Peyer's patch (tissue), 4 donors: ENCODE results near the gene SPINK13. TPM values are rescaled to one million over a fixed set of nuclear protein-coding genes. Genes with fewer than 3 reads are reported as not detected.
"Not testable (repeated sequence)": the region's sequence is repeated elsewhere in the genome, so short reads cannot be mapped to it uniquely, and the experiment has no call there.

ENCODE experiments used
- DNase-seq, 3 donors: peaks; one replicate each; pipeline ENCODE4 v3.0.0-alpha.2; 2017 to 2019
- H3K27ac ChIP-seq, 4 donors: fragments of 200-600 bp; sonication (generic); one replicate each; pipeline ENCODE4 v1.5.1; 2016 to 2019
- H3K27me3 ChIP-seq, 2 donors: fragments of 200-600 bp; sonication (generic); one replicate each; pipeline ENCODE4 v1.5.1; 2019
- H3K36me3 ChIP-seq, 3 donors: fragments of 200-600 bp; sonication (generic); one replicate each; pipeline ENCODE4 v1.5.1; 2016 to 2019
- H3K4me1 ChIP-seq, 4 donors: fragments of 200-600 bp; sonication (generic); one replicate each; pipeline ENCODE4 v1.5.1; 2016 to 2019
- H3K4me3 ChIP-seq, 4 donors: fragments of 200-600 bp; sonication (generic); 1 replicate in 3 of 4; 2 replicates in 1 of 4; pipeline ENCODE4 v1.5.1; 2016 to 2019; ENCODE audit warnings: mild to moderate bottlenecking in 1 of 4
- H3K9me3 ChIP-seq, 4 donors: fragments of 200-600 bp; sonication (generic); one replicate each; pipeline ENCODE4 v1.5.1; 2016 to 2019; ENCODE audit warnings: mild to moderate bottlenecking in 1 of 4
- POLR2A ChIP-seq, 2 donors: fragments of 450-650 bp; IDR thresholded peaks; one replicate each; pipeline ENCODE4 v1.5.1; 2017; ENCODE audit warnings: antibody characterized with exemption in 2 of 2, mild to moderate bottlenecking in 2 of 2, moderate library complexity in 2 of 2
- small RNA-seq, 2 donors: library from RNA; depleted of rRNA; stranded (forward); fragments of <200 nt; gene quantifications; one replicate each; pipeline ENCODE3, GENCODE V24; 2016
- total RNA-seq, 4 donors: library from RNA; depleted of rRNA; stranded (reverse); fragments of >200 nt; gene quantifications; one replicate each; pipeline ENCODE4 v1.1.0, GENCODE V29; 2016
- TF ChIP-seq, protein P1 (sequence below), 6 experiments: fragments of 450-650 bp in 4 of 6; fragments of 200-600 bp in 2 of 6; sonication (generic) in 1 of 6; IDR thresholded peaks; one replicate each; pipeline ENCODE4 v1.5.1; 2017 to 2019; ENCODE audit warnings: antibody characterized with exemption in 6 of 6, mild to moderate bottlenecking in 3 of 6, moderate library complexity in 1 of 6

Gene SPINK13
- total RNA-seq, 4 donors from 2014 or later = not detected

DNA sequence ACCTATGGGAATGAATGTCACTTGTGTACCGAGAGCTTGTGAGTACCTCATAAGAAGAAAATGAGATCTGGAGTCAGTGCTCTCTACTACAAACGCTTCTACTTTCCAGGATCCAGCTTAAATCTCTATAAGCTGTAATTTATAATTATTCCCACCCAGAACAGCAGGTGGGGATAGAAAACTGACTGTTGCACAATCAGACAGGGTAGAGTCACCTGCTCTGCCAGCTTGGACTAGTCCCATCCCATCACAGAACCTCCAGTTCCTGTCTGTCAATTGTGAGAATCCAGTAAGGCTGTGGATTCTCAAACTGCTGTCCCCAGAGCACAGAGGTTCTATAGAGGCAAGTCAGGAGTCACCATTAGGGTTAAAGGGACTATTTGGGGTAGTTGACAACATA, 45.6 kb downstream of the SPINK13 start:
- Histone ChIP-seq H3K36me3 (no peaks in the 10 kb centered on the region), H3K4me3 (no peak overlapping the region), H3K9me3 (no peaks in the 10 kb centered on the region), H3K4me1 (no peaks in the 10 kb centered on the region), H3K27ac (no peak overlapping the region), H3K27me3 (no peaks in the 10 kb centered on the region)
- TF ChIP-seq, protein P1, sequence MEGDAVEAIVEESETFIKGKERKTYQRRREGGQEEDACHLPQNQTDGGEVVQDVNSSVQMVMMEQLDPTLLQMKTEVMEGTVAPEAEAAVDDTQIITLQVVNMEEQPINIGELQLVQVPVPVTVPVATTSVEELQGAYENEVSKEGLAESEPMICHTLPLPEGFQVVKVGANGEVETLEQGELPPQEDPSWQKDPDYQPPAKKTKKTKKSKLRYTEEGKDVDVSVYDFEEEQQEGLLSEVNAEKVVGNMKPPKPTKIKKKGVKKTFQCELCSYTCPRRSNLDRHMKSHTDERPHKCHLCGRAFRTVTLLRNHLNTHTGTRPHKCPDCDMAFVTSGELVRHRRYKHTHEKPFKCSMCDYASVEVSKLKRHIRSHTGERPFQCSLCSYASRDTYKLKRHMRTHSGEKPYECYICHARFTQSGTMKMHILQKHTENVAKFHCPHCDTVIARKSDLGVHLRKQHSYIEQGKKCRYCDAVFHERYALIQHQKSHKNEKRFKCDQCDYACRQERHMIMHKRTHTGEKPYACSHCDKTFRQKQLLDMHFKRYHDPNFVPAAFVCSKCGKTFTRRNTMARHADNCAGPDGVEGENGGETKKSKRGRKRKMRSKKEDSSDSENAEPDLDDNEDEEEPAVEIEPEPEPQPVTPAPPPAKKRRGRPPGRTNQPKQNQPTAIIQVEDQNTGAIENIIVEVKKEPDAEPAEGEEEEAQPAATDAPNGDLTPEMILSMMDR (IDR thresholded peaks at IDR 0.05) = no peak
- TF ChIP-seq POLR2A (IDR thresholded peaks at IDR 0.05) = no peak
- DNase-seq = no peak

DNA sequence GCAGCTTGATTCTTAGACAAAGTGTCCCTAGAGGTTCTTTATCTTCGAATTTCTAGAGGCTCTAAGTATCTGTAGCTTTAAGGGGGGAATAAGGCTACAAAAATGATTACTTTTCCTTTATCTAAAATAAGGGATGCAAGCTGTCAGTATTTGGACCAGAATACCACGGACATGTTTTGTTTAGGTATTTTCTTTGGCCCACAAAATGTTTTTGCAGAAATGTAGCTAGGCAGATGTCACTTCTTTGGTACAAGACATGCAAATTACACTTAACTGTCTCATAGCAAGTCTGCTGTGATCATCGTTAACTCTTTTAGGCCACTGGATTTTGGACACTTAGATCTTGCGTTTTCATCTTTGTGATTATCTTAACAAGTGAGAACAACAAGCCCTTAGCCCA, 46.1 kb downstream of the SPINK13 start:
- DNase-seq = no peak
- TF ChIP-seq, protein P1 (IDR thresholded peaks at IDR 0.05) = no peak
- TF ChIP-seq POLR2A (IDR thresholded peaks at IDR 0.05) = no peak
- no peaks in the 10 kb centered on the region for H3K27me3 ChIP-seq
- no peaks in the 10 kb centered on the region for H3K9me3 ChIP-seq
- no peaks in the 10 kb centered on the region for H3K36me3 ChIP-seq
- no peak overlapping the region for H3K4me3 ChIP-seq
- no peak overlapping the region for H3K27ac ChIP-seq
- H3K4me1 ChIP-seq = no peaks in the 10 kb centered on the region

DNA sequence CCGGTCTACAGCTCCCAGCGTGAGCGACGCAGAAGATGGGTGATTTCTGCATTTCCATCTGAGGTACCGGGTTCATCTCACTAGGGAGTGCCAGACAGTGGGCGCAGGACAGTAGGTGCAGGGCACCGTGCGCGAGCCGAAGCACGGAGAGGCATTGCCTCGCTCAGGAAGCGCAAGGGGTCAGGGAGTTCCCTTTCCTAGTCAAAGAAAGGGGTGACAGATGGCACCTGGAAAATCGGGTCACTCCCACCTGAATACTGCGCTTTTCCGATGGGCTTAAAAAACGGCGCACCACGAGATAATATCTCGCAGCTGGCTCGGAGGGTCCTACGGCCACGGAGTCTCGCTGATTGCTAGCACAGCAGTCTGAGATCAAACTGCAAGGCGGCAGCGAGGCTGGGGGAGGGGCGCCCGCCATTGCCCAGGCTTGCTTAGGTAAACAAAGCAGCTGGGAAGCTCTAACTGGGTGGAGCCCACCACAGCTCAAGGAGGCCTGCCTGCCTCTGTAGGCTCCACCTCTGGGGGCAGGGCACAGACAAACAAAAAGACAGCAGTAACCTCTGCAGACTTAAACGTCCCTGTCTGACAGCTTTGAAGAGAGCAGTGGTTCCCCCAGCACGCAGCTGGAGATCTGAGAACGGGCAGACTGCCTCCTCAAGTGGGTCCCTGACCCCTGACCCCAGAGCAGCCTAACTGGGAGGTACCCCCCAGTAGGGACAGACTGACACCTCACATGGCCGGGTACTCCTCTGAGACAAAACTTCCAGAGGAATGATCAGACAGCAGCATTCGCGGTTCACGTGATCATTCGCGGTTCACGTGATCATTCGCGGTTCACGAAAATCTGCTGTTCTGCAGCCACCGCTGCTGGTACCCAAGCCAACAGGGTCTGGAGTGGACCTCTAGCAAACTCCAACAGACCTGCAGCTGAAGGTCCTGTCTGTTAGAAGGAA, 51.7 kb downstream of the SPINK13 start:
- H3K4me3 ChIP-seq = peak overlapping the region in 3 of 4 donors; percentile 11 to 34 (median 21)
- not testable (repeated sequence) for H3K9me3 ChIP-seq, H3K27me3 ChIP-seq, H3K36me3 ChIP-seq, H3K4me1 ChIP-seq
- DNase-seq = peak in 2 of 3 donors; percentile 26 to 34
- peak overlapping the region in 1 of 4 donors; percentile 36 for H3K27ac ChIP-seq

DNA sequence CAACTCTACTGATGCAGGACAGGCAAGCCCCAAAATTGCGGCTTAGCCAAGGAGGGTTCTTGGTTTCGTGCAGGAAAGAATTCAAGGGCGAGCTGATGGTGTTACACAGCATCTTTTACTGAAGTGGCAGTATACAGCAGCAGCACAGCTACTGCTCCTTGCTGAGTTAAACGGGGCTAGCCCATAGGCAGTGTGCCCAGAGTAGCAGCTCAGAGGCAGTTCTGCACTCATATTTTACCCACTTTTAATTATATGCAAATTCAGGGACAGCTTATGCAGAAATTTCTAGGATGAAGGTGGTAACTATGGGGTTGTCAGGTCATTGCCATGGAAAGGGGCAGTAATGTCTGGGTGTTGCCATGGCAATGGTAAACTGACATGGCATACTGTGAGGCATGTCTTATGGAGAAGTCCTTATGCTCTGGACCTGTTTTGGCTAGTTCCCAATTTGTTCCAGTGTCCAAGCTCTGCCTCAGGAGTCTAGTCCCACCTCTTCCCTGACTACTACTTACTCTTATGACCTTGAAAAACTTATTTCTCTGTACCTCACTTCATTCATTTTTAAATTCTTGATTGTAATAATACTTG, 64.8 kb downstream of the SPINK13 start:
- no peak for TF ChIP-seq POLR2A (IDR thresholded peaks at IDR 0.05)
- TF ChIP-seq, protein P1 (IDR thresholded peaks at IDR 0.05) = no peak
- no peaks in the 10 kb centered on the region for H3K9me3 ChIP-seq
- no peak overlapping the region for H3K27ac ChIP-seq
- H3K4me1 ChIP-seq = no peaks in the 10 kb centered on the region
- DNase-seq = no peak
- no peaks in the 10 kb centered on the region for H3K27me3 ChIP-seq
- no peaks in the 10 kb centered on the region for H3K36me3 ChIP-seq
- H3K4me3 ChIP-seq = no peak overlapping the region

DNA sequence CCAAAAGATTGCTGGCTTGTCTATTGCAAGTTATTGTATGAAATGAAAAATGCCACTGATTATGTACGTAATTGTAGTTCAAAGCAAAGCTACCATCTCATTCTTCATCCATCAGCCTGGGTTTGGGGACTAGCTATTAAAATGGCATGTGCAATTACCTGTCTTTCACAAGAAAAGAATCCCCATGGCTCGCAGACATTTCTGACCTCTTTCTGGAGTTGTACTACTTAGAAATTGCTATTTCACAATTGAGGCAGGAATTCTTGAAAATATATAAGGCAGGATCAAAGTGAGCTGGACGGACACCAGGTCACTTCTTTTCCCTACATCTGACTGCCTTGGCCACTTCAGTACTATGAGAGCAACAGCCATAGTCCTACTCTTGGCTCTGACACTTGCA, 66.7 kb downstream of the SPINK13 start, which contains the start of gene SPINK9:
TSS of gene SPINK9 (plus strand) at position 301 of the 400 bp plus-strand sequence. CDS start at position 356, 55 bp downstream.
- no peaks in the 10 kb centered on the region for H3K36me3 ChIP-seq
- DNase-seq = no peak
- no peak within 1 kb of the TSS for H3K4me3 ChIP-seq
- no peak within 1 kb of the TSS for H3K27ac ChIP-seq
- H3K27me3 ChIP-seq = no peaks in the 10 kb centered on the region
- H3K9me3 ChIP-seq = no peaks in the 10 kb centered on the region
- H3K4me1 ChIP-seq = no peaks in the 10 kb centered on the region
- TF ChIP-seq POLR2A (IDR thresholded peaks at IDR 0.05) = no peak
- TF ChIP-seq, protein P1 (IDR thresholded peaks at IDR 0.05) = no peak

Small RNA genes within 50 kb of the gene (small RNA-seq; reads per million reads assigned to genes)
- 0 reads per million in 2 donors for gene HMGN1P16

Other genes starting within 250 kb of the SPINK13 start
- gene SPINK5, start 204.8 kb upstream of the SPINK13 start, total RNA-seq = under 1 TPM in 1 of 4 donors, not detected in 3; 0.94 TPM
- not detected for gene SPINK14, start 100.2 kb upstream of the SPINK13 start, total RNA-seq
- gene SPINK6, start 65.8 kb upstream of the SPINK13 start, total RNA-seq = not detected
- gene MARCOL, start 30.3 kb upstream of the SPINK13 start, total RNA-seq = not detected
- gene SPINK7, start 43.6 kb downstream of the SPINK13 start, total RNA-seq = not detected
- not detected for gene SPINK9, start 66.8 kb downstream of the SPINK13 start, total RNA-seq
- gene FBXO38, start 115.2 kb downstream of the SPINK13 start, total RNA-seq = 10 to 100 TPM; 52.2 to 91.6 (median 64.5) TPM